ENCODE results near the gene NACC2.

DNA sequence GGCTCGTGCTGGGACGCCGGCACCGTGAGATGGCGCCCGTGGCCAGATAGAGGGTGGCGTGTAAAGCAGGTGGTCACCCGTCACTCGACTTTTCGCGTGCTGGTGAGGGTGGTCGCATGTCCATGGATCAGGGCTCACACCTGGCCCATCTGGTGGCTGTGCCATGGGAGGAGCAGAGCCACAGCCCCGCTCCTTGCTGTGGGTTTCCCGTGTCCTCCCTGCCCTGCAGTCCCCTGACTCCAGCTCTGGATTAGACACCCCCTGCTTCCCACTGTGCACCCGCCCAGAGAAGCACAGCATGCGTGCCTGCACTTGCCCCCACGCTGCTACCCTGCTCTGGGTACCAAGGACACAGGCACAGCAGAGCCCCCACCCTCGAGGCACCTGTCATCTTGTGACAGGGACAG lies 25.4 kb upstream of the NACC2 start:
- TF ChIP-seq, protein P1, sequence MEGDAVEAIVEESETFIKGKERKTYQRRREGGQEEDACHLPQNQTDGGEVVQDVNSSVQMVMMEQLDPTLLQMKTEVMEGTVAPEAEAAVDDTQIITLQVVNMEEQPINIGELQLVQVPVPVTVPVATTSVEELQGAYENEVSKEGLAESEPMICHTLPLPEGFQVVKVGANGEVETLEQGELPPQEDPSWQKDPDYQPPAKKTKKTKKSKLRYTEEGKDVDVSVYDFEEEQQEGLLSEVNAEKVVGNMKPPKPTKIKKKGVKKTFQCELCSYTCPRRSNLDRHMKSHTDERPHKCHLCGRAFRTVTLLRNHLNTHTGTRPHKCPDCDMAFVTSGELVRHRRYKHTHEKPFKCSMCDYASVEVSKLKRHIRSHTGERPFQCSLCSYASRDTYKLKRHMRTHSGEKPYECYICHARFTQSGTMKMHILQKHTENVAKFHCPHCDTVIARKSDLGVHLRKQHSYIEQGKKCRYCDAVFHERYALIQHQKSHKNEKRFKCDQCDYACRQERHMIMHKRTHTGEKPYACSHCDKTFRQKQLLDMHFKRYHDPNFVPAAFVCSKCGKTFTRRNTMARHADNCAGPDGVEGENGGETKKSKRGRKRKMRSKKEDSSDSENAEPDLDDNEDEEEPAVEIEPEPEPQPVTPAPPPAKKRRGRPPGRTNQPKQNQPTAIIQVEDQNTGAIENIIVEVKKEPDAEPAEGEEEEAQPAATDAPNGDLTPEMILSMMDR (IDR thresholded peaks at IDR 0.05): no peak
- TF ChIP-seq EZH2 (IDR thresholded peaks at IDR 0.05): no peak
- no peak for TF ChIP-seq EZH2phosphoT487 (IDR thresholded peaks at IDR 0.05)

Measured in neural progenitor cell (in vitro differentiated cells).